Epithelial cell of proximal tubule (primary cell): ENCODE results near the gene ARHGAP19. TPM values are rescaled to one million over a fixed set of nuclear protein-coding genes. Genes with fewer than 3 reads are reported as not detected.

Source experiments
- DNase-seq: peaks from one replicate; pipeline ENCODE4 v3.0.0-alpha.2; 2011; ENCODE audit warnings: low read depth
- H3K4me3 ChIP-seq: 2 replicates; pipeline ENCODE4 v1.5.1; 2011; ENCODE audit warnings: low read depth, mild to moderate bottlenecking, low read length
- CTCF ChIP-seq: conservative IDR thresholded peaks from 2 replicates; pipeline ENCODE4 v1.5.1; 2012; ENCODE audit warnings: low read depth, mild to moderate bottlenecking, low read length
- total RNA-seq: library from RNA; depleted of rRNA; stranded (reverse); fragments of >200 nt; gene quantifications from 2 replicates; pipeline ENCODE4 v1.2.3, GENCODE V29; 2015

The ARHGAP19 gene
- total RNA-seq, 1 donor from 2014 or later: 8.8 TPM

GRCh38 chr10:97321032-97321803 lies 28.8 kb upstream of the ARHGAP19 start:
- no peak for TF ChIP-seq CTCF
- peak overlapping the region; percentile 77 for H3K4me3 ChIP-seq
- DNase-seq: no peak

GRCh38 chr10:97320480-97321031 lies 28.1 kb upstream of the ARHGAP19 start:
- no peak for DNase-seq
- peak overlapping the region; percentile 77 for H3K4me3 ChIP-seq
- no peak for TF ChIP-seq CTCF

- DNase-seq: no peak
- no peak for TF ChIP-seq CTCF
- peak overlapping the region; percentile 77 for H3K4me3 ChIP-seq
Observed at GRCh38 chr10:97319671-97320479, 27.4 kb upstream of the ARHGAP19 start.

- no peak for TF ChIP-seq CTCF
- no peak for DNase-seq
- H3K4me3 ChIP-seq: peak within 1 kb of the TSS; percentile 77
Observed at GRCh38 chr10:97318772-97319651, 26.6 kb upstream of the ARHGAP19 start, which contains the start of gene FRAT1. Gene FRAT1, plus strand, starts transcription at chr10:97319271. Its CDS starts 183 bp downstream, at chr10:97319454.

- no peak for TF ChIP-seq CTCF
- H3K4me3 ChIP-seq: no peak overlapping the region
- DNase-seq: no peak
Observed at GRCh38 chr10:97314671-97315070, 22.2 kb upstream of the ARHGAP19 start.

- no peak overlapping the region for H3K4me3 ChIP-seq
- DNase-seq: no peak
- TF ChIP-seq CTCF: no peak
Observed at GRCh38 chr10:97312897-97313296, 20.5 kb upstream of the ARHGAP19 start.
